ENCODE data around the gene NDUFB8. TPM values are rescaled to one million over a fixed set of nuclear protein-coding genes. Genes with fewer than 3 reads are reported as not detected.

Gene NDUFB8
- total RNA-seq, 1 experiment from 2014 or later = 143 TPM

DNA sequence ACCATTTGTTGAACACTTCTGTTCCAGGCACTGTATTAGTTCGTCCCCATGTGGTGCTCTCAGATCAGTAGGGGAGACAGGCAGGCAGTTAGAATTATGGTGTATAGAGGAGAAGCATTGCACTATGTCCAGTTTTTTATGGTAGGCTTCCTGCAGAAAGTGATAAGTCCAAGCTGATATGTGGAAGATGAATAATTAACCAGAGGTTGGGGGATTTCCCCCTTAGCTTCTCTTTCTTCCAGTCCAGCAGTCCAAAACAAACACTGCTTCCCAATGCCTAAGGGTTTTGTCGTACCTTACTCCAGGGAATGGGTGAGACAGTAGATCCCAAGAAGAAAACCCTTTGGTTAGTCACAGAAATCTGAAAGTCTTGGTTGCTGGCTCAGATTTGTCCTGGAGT, 25.2 kb upstream of the NDUFB8 start:
- DNase-seq = no peak
- Histone ChIP-seq H3K4me3 (no peak overlapping the region), H3K36me3 (peaks cover 6% of the 10 kb centered on the region), H3K9me3 (no peaks in the 10 kb centered on the region), H3K27me3 (no peaks in the 10 kb centered on the region)

DNA sequence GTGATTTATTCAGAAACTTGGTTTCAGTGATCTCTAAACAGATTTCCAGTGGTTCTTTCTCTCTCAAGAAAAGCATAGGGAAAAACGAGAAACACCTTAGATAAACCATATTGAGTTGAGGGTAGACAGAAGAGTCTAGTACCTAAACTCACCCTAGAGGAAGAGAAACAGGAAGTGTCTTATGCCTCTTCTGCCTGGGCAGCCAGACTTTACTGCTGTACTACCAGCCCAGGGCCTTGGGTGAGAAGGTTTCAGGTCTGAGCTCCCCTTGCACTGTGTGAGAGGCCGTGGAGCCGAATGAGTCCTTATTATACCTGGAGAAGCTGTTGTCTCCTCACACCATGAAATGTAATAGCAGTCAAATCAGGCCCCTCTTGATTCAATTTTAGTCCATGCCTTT, 24.3 kb upstream of the NDUFB8 start:
- no peak for DNase-seq
- H3K27me3 ChIP-seq = no peaks in the 10 kb centered on the region
- H3K4me3 ChIP-seq = no peak overlapping the region
- no peaks in the 10 kb centered on the region for H3K9me3 ChIP-seq
- peaks cover 6% of the 10 kb centered on the region for H3K36me3 ChIP-seq

DNA sequence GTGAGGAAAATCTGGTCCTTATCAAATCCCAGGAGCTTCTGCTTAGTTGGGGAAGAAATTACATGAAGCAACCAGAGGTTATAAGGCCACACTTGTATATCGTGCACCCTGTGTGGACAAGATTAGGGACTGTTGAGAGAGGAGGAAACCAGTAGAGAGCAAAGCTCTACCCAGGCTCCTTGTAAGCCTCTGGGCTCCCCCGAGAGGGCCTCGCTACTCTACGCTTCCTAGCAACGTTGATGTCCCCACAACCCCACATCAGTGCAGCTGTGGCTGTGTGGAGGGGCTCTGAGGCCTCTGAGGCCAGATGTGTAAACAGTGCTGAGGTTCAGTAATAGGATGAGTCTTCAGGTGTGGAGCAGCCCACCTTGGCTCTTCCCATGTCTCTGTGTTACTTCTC, 22.1 kb upstream of the NDUFB8 start:
- H3K9me3 ChIP-seq = no peaks in the 10 kb centered on the region
- DNase-seq = no peak
- H3K27me3 ChIP-seq = no peaks in the 10 kb centered on the region
- H3K4me3 ChIP-seq = no peak overlapping the region
- peaks cover 14% of the 10 kb centered on the region for H3K36me3 ChIP-seq

DNA sequence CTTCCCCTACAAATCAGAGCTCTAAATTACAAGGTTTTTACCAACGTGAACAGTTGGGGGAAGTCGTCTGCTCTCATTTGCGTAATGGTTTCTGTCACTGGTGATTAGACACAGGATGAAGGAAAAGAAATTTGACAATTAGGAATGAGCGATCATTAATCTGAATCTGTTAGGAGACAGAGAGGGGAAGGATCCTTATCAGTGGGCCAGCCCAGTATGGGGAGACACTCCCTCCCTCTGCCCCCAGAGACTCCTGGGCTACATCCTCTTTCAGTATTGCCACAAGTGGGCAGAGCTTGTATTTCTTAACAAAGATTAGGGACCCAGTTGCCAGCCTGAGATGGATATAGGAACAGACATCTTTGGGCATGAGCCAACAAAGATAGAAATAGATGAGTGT, 21.5 kb upstream of the NDUFB8 start:
- H3K4me3 ChIP-seq = no peak overlapping the region
- no peaks in the 10 kb centered on the region for H3K9me3 ChIP-seq
- no peak for DNase-seq
- H3K36me3 ChIP-seq = peaks cover 14% of the 10 kb centered on the region
- no peaks in the 10 kb centered on the region for H3K27me3 ChIP-seq

DNA sequence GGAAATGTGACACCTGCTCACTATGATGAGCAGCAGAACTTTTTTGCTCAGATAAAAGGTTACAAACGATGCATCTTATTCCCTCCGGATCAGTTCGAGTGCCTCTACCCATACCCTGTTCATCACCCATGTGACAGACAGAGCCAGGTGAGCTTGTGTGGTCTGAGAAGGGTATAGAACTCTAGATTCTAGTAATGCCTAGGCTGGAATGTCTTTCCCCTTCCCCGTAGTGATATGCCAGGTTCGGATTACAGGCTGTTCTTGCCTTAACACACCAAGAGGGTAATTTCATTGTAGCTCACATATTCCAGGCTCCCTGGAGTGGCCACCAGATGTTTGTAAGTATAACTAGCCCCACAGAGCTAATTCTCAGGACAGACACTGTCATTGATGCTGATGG, 15.3 kb upstream of the NDUFB8 start:
- DNase-seq = no peak
- Histone ChIP-seq H3K4me3 (no peak overlapping the region), H3K27me3 (no peaks in the 10 kb centered on the region), H3K9me3 (no peaks in the 10 kb centered on the region), H3K36me3 (peaks cover 42% of the 10 kb centered on the region)

DNA sequence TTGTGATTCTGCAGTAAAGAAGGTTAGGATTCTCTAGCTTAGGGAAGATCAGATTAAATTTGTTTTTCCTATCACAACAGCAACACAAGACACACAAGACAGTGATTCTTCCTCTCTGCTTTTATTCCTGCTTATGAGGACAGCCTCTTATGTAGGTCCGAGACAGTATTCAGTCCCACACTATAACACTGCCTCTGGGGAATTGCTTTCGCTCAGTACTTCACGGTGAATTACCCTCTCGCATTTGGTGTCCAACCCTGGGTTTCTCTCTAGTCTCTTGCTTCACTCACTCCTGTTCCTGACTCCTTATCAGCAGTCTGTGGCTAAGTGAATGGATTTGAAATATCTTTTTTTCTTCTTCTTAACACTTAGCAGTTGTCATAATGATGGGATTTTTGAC, 7.8 kb upstream of the NDUFB8 start:
- Histone ChIP-seq H3K27me3 (no peaks in the 10 kb centered on the region), H3K9me3 (no peaks in the 10 kb centered on the region), H3K36me3 (peaks cover 33% of the 10 kb centered on the region), H3K4me3 (no peak overlapping the region)
- DNase-seq = no peak

DNA sequence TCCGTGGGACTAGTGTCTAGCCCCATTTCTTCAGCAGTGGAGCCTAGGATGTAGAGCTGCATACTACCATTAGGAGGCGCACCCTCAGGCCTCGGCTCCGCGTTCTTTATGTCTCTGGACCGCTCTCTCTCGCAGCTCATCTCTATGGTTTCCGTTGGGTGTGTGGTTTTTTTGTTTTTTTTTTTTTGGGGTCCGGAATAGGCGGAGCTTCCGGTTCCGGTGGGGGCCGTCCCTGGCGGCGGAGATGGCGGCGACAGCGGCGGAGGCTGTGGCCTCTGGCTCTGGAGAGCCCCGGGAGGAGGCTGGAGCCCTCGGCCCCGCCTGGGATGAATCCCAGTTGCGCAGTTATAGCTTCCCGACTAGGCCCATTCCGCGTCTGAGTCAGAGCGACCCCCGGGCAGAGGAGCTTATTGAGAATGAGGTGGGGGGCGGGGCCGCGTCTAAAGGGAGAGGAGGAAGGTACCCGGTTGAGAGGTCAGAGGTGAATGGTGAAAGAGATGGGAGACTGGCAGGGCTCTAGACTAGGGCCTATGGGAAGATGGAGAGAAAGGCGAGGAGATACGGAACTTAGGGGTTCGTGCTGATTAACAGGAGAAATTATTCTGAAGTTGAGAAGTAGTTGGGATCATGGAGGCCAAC, 6.2 kb upstream of the NDUFB8 start, which contains the start of gene HIF1AN:
HIF1AN (plus strand) TSS at position 229 of the 639 bp plus-strand sequence; CDS start at position 245, 16 bp downstream.
- DNase-seq = peak; percentile 84
- Histone ChIP-seq H3K27me3 (no peaks in the 10 kb centered on the region), H3K36me3 (peaks cover 26% of the 10 kb centered on the region), H3K9me3 (no peaks in the 10 kb centered on the region), H3K4me3 (peak within 1 kb of the TSS; percentile 96)

DNA sequence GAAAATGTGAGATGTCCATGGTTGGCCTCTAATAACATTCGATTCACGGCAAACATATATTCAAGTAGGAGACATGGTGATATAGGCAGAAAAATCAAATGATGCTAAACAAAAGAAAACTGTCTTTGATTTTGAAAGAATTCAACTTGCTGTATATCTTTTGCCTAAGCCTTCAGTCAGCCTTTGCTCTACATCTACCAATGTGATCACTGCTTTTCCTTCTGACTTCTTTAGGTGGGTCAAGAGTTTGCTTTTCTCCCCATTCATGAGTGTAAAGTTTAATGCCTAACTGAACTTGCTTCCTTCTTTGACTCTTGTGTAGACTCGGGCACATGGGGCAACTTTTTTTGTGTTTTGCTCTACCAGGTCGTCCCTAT, 5.7 kb upstream of the NDUFB8 start:
- H3K27me3 ChIP-seq = no peaks in the 10 kb centered on the region
- peak overlapping the region; percentile 96 for H3K4me3 ChIP-seq
- peaks cover 22% of the 10 kb centered on the region for H3K36me3 ChIP-seq
- no peak for DNase-seq
- H3K9me3 ChIP-seq = no peaks in the 10 kb centered on the region

DNA sequence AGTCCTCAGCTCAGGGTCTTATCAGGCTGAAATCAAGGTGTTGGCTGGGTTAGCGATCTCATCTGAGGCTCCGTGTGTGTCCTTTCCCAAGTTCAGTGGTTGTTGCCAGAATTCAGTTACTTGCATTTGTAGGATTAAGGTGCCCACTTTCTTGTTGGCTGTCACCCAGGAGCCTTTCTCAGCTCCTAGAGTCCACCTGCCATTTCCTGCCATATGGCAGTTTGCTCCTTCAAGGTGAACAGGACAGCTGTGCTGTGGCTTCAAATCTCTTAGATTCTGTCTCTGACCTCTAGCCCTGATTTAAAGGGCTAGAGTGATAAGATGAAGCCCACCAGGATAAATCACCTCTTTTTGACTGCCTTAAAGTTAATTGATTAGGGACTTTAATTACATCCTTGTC, 5.1 kb upstream of the NDUFB8 start:
- H3K4me3 ChIP-seq = no peak overlapping the region
- no peak for DNase-seq
- no peaks in the 10 kb centered on the region for H3K27me3 ChIP-seq
- H3K9me3 ChIP-seq = no peaks in the 10 kb centered on the region
- H3K36me3 ChIP-seq = peaks cover 20% of the 10 kb centered on the region

DNA sequence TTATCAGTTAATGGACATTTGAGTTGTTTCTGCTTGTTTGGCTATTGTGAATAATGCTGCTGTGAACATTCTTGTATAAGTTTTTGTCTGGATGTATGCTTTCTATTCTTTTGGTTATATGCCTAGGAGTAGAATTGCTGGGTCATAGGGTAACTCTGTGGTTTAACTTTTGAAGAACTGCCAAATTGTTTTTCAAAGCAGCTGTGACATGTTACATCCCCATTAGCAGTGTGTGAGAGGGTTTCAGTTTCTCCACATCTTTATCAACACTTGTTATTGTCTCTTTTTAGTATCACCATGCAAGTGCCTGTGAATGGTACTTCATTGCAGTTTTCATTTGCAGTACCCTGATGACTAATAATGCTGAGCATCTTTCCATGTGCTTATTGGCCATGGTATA, 2.1 kb upstream of the NDUFB8 start:
- Histone ChIP-seq H3K4me3 (no peak overlapping the region), H3K27me3 (no peaks in the 10 kb centered on the region)
- no peak for DNase-seq

DNA sequence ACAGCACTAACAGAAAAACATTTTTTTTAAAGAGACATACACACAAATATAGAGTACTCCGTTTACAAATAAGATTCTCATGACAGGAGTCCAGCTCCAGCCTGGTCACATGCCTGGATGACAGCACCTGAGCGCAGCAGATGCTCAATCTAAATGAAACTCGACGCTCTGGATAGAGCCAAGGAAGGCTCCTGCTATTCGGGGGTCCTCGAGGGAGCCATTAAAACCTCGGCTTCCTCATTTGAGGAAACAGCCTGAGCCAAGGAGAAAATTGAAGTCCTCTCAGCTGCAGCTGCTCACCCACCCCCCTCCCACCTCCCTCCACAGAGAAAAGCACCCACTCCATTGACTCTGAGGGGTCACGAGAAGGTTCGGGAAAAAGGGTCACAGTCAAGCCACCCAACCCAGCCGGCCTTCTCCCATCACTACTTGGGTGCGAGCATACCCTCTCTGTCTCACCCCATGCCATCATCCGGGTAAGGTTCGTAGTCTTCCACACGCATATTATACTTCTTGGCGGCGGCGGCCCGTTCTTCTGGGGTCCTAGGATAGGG, 673 bp downstream of the NDUFB8 start:
- Histone ChIP-seq H3K9me3 (no peaks in the 10 kb centered on the region), H3K4me3 (peak overlapping the region; percentile 84), H3K36me3 (peaks cover 25% of the 10 kb centered on the region), H3K27me3 (no peaks in the 10 kb centered on the region)
- no peak for DNase-seq

More for the DNA sequence above, 2.1 kb upstream of the NDUFB8 start:
- H3K9me3 ChIP-seq = no peaks in the 10 kb centered on the region
- peaks cover 9% of the 10 kb centered on the region; the same call in 1 of the 2 replicates for H3K36me3 ChIP-seq

DNA sequence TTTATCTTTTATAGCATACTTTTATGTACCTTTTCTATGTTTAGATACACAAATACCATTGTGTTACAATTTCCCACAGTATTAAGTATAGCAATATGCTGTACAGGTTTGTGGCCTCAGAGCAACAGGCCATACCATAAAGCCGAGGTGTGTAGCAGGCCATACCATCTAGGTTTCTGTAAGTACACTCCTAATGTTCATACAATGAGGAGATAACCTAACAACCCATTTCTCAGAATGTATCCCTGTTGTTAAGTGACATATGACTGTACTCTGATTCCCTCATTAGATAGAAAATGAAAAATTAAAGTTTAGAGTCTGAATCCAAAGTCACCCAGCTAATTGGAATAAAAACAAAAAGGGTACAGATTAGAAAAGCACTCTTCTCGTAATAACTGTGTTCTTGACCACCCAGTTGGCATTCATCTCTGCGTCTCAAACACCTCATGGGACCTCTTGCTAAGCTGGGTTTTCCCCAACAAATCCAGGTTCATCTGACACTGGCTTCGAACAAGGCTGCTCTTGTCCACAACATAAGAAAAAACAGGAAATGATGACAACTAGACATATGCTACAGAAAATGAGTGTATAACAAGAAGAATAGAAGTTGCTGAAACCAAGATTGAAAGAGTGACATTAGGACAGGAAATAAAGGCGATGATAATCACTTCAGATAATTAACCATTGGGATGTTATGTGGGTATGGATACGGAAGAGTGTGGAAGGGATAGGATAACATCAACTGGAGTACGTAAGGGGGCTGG, 1.4 kb downstream of the NDUFB8 start:
- no peak for DNase-seq
- H3K4me3 ChIP-seq = peak overlapping the region; percentile 84

DNA sequence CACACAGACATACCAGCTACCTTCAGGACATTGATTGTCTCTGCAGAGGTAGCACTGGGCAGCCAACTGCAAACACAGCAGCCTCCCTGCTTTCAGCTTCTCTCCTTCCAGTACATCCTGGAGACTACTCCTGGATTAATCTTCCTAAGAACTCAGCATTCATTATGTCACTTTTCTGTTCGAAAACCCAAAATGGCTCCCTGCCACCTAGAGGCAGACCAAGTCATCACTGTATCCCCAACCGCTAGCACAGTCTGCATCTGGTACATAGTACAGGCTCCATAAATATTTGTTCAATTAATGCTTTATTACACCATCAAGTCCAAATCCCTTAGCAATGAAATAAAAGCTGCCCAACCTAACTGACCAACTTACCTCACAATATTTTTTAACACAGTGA, 5.0 kb downstream of the NDUFB8 start:
- Histone ChIP-seq H3K27me3 (no peaks in the 10 kb centered on the region), H3K4me3 (no peak overlapping the region), H3K36me3 (peaks cover 30% of the 10 kb centered on the region), H3K9me3 (no peaks in the 10 kb centered on the region)
- DNase-seq = no peak

More for the DNA sequence above, 1.4 kb downstream of the NDUFB8 start:
- H3K27me3 ChIP-seq = no peaks in the 10 kb centered on the region
- H3K36me3 ChIP-seq = peaks cover 27% of the 10 kb centered on the region
- H3K9me3 ChIP-seq = no peaks in the 10 kb centered on the region

DNA sequence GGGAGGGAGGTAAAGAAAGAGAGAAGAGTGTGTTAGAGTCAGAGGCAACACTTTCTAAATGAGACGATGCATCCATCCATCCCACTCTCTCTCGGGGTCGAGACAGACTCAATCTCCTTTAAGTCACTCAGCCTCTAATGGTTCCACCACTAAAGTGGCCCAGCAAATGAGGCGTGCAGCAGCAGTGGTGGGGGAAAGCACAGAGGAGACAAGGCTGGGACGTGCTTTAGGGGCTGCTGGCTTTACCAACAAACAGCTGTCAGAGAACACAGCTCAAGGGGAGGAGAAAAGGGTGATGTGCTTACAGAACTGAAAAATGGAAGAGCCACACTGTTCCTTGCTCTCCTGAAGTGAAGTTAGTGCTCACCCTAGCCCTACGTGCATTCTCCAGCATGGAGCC, 5.5 kb downstream of the NDUFB8 start:
- DNase-seq = no peak
- no peak overlapping the region for H3K4me3 ChIP-seq
- H3K36me3 ChIP-seq = peaks cover 30% of the 10 kb centered on the region
- no peaks in the 10 kb centered on the region for H3K27me3 ChIP-seq
- H3K9me3 ChIP-seq = no peaks in the 10 kb centered on the region

DNA sequence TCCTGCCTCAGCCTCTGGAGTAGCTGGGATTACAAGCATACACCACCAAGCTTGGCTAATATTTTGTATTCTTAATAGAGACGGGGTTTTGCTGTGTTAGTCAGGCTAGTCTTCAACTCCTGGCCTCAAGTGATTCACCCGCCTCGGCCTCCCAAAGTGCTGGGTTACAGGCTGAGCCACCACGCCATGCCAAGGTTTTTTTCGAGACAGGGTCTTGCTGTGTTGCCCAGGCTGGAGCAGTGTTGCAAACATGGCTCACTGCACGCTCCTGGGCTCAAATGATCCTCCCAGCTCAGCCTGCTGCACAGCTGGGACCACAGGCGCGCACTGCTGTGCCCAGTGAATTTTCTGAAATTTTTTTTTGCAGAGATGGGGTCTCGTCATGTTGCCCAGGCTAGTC, 6.7 kb downstream of the NDUFB8 start:
- Histone ChIP-seq H3K36me3 (peaks cover 28% of the 10 kb centered on the region), H3K9me3 (no peaks in the 10 kb centered on the region), H3K4me3 (no peak overlapping the region), H3K27me3 (no peaks in the 10 kb centered on the region)
- no peak for DNase-seq

DNA sequence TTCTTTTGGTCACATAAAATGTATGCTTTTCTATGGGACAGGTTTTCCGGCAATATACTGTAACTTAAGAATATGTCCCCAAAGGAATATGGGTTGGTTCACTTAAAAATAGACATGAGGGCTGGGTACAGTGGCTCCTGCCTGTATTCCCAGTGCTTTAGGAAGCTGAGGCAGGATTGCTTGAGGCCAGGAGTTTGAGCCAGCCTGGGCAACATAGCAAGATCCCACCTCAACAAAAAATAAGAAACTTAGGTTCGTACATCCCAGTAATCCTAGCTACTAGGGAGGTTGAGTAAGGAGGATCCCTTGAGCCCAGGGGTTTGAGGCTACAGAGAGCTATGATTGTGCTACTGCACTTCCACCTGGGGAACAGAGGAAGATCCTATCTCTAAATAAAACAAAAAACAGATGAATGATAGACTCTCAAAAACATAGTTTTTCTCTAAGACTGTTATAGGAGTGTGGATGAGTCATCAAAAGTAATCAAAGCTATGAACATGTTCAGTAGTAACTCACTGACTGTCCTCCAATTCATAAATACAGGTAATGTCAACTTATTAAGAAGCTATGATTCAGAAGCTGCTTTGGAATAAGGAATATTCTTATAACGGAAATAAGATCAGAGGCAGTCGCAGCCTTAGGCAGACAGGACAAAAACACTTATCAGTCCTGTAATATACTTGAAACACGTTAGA, 7.4 kb downstream of the NDUFB8 start:
- Histone ChIP-seq H3K36me3 (peaks cover 23% of the 10 kb centered on the region), H3K9me3 (no peaks in the 10 kb centered on the region), H3K4me3 (no peak overlapping the region), H3K27me3 (no peaks in the 10 kb centered on the region)
- no peak for DNase-seq

DNA sequence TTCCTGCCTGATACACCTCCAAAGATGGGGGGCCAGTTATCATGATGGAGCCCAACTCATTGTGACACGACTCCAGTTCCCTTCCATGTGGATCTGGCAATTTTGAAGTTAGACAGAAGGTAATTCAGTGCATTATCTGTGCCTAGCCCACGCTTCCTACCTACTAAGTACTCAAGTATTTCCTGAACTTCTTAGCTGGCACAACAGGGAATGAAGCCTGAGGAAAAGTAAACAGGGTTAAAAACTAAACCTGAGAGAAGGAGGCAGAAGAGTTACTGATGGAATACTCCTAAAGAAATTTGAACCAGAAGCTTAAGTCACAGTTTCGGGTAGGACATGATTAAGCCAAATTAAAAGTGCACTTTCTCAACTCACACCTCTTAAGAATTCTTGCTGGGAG, 8.9 kb downstream of the NDUFB8 start:
- peaks cover 11% of the 10 kb centered on the region for H3K36me3 ChIP-seq
- no peak overlapping the region for H3K4me3 ChIP-seq
- DNase-seq = no peak

More for the DNA sequence above, 8.9 kb downstream of the NDUFB8 start:
- Histone ChIP-seq H3K9me3 (no peaks in the 10 kb centered on the region), H3K27me3 (no peaks in the 10 kb centered on the region)
